ENCODE data around the gene SEH1L. TPM values are rescaled to one million over a fixed set of nuclear protein-coding genes. Genes with fewer than 3 reads are reported as not detected.

SEH1L gene
- total RNA-seq, 1 donor from 2014 or later = 28.1 TPM

Other genes with a start within 250 kb of the SEH1L start
- gene CEP76, start 245.3 kb upstream of the SEH1L start, total RNA-seq = 9.8 TPM
- gene PSMG2, start 245.0 kb upstream of the SEH1L start, total RNA-seq = 43.2 TPM
- gene PTPN2, start 63.8 kb upstream of the SEH1L start, total RNA-seq = 26.7 TPM
- 34.4 TPM for gene CEP192, start 43.4 kb downstream of the SEH1L start, total RNA-seq

Data from skin of body (tissue), 1 donor.